HepG2 (cell line): ENCODE results near the gene NOP14. TPM values are rescaled to one million over a fixed set of nuclear protein-coding genes. Genes with fewer than 3 reads are reported as not detected.

ENCODE experiments used
- ARNTL ChIP-seq: sonication (generic); formaldehyde crosslinking; IDR thresholded peaks from 2 replicates; pipeline ENCODE4 v1.4.0; 2020; ENCODE audit warnings: mild to moderate bottlenecking, missing genetic modification reagents
- CEBPZ ChIP-seq: IDR thresholded peaks from 2 replicates; pipeline ENCODE4 v1.6.1; 2012; ENCODE audit warnings: low read length, improper control_type of control experiment
- CERS6 ChIP-seq: sonication (generic); formaldehyde crosslinking; IDR thresholded peaks from 2 replicates; pipeline ENCODE4 v1.5.0; 2020; ENCODE audit warnings: missing genetic modification reagents
- ETV5 ChIP-seq: IDR thresholded peaks from 2 replicates; pipeline ENCODE4 v1.6.1; 2018; ENCODE audit warnings: missing biosample characterization, missing genetic modification reagents, inconsistent platforms, borderline replicate concordance
- HBP1 ChIP-seq: IDR thresholded peaks from 2 replicates; pipeline ENCODE4 v1.6.1; 2016; ENCODE audit warnings: low read depth, control low read depth
- RBFOX2 ChIP-seq: fragments of 200-400 bp; formaldehyde crosslinking; IDR thresholded peaks from 2 replicates; pipeline ENCODE4 v1.6.1; 2017; ENCODE audit warnings: low read depth, mild to moderate bottlenecking, low read length
- SMAD9 ChIP-seq: sonication (generic); formaldehyde crosslinking; IDR thresholded peaks from 2 replicates; pipeline ENCODE4 v1.5.1; 2020; ENCODE audit warnings: mild to moderate bottlenecking, missing genetic modification reagents
- TEAD3 ChIP-seq: optimal IDR thresholded peaks from 2 replicates; pipeline ENCODE3; 2016; ENCODE audit warnings: borderline replicate concordance
- ZBTB1 ChIP-seq: sonication (generic); formaldehyde crosslinking; IDR thresholded peaks from 2 replicates; pipeline ENCODE4 v1.4.0; 2020; ENCODE audit warnings: missing genetic modification reagents, borderline replicate concordance
- ZBTB39 ChIP-seq: sonication (generic); formaldehyde crosslinking; IDR thresholded peaks from 2 replicates; pipeline ENCODE4 v1.5.0; 2020; ENCODE audit warnings: missing genetic modification reagents
- ZNF33B ChIP-seq: sonication (generic); formaldehyde crosslinking; IDR thresholded peaks from 2 replicates; pipeline ENCODE4 v1.5.1; 2020; ENCODE audit warnings: mild to moderate bottlenecking, missing genetic modification reagents
- ZNF503 ChIP-seq: sonication (generic); formaldehyde crosslinking; IDR thresholded peaks from 2 replicates; pipeline ENCODE4 v1.4.0; 2020; ENCODE audit warnings: missing genetic modification reagents
- ZNF639 ChIP-seq: conservative IDR thresholded peaks from 2 replicates; pipeline ENCODE4 v1.6.1; 2018; ENCODE audit warnings: missing genetic modification reagents
- ZNF839 ChIP-seq: sonication (generic); formaldehyde crosslinking; IDR thresholded peaks from 2 replicates; pipeline ENCODE4 v1.4.0; 2020; ENCODE audit warnings: missing genetic modification reagents, mild to moderate bottlenecking, borderline replicate concordance
- ZSCAN31 ChIP-seq: sonication (generic); formaldehyde crosslinking; IDR thresholded peaks from 2 replicates; pipeline ENCODE4 v1.5.0; 2020; ENCODE audit warnings: low read depth, mild to moderate bottlenecking, missing genetic modification reagents
- polyA plus RNA-seq, 8 experiments: library from polyadenylated mRNA; depleted of rRNA in 3 of 8; stranded (reverse) in 7 of 8; unstranded in 1 of 8; fragments of >200 nt; fragmentation: Illumina TruSeq in 4 of 8; extraction: Trizol in 4 of 8; gene quantifications; 2 replicates each; pipeline versions ENCODE4 v1.2.1 to v1.2.3, GENCODE V29; 2011 to 2016; ENCODE audit warnings: low read depth in 4 of 8, missing spikeins in 1 of 8, mixed read lengths in 1 of 8; ENCODE audit not compliant: insufficient read depth in 1 of 8
- total RNA-seq, 5 experiments: library from RNA; depleted of rRNA; stranded (reverse); fragments of >200 nt; fragmentation: Illumina TruSeq; extraction: Trizol; gene quantifications; 2 replicates each; pipeline ENCODE4 v1.2.3, GENCODE V29; 2016; ENCODE audit warnings: low read depth in 1 of 5

The NOP14 gene
- total and polyA plus RNA-seq, 2 of the 13 experiments (the other 11 are each of a cell fraction or from before 2014, with no cell fraction given): 6.9 to 47.9 TPM

GRCh38 chr4:2937146-2937857, 25.9 kb downstream of the NOP14 start (continued):
- TF ChIP-seq ZNF639 (CRISPR knock-in tag) (no peak; the same call in 1 of the 2 replicates), ZBTB39 (CRISPR knock-in tag) (no peak), ZNF503 (CRISPR knock-in tag) (peak; percentile 83; the same call in 1 of the 2 replicates), ARNTL (peak; percentile 25; the same call in 1 of the 2 replicates), CERS6 (CRISPR knock-in tag) (no peak), ZNF839 (CRISPR knock-in tag) (no peak; the same call in 1 of the 2 replicates), HBP1 (CRISPR knock-in tag) (no peak; the same call in 1 of the 2 replicates), TEAD3 (peak; percentile 93), CEBPZ (no peak), ZNF33B (CRISPR knock-in tag) (no peak), RBFOX2 (no peak), ZBTB1 (CRISPR knock-in tag) (no peak), SMAD9 (CRISPR knock-in tag) (no peak), ZSCAN31 (CRISPR knock-in tag) (no peak), ETV5 (CRISPR knock-in tag) (peak; percentile 57; the same call in 1 of the 2 replicates)
